ENCODE data around the gene GOLPH3. TPM values are rescaled to one million over a fixed set of nuclear protein-coding genes. Genes with fewer than 3 reads are reported as not detected.
"Not testable (repeated sequence)": the region's sequence is repeated elsewhere in the genome, so short reads cannot be mapped to it uniquely, and the experiment has no call there.

The GOLPH3 gene
- total RNA-seq, 2 experiments from 2014 or later: 74.7 to 81.4 TPM

DNA sequence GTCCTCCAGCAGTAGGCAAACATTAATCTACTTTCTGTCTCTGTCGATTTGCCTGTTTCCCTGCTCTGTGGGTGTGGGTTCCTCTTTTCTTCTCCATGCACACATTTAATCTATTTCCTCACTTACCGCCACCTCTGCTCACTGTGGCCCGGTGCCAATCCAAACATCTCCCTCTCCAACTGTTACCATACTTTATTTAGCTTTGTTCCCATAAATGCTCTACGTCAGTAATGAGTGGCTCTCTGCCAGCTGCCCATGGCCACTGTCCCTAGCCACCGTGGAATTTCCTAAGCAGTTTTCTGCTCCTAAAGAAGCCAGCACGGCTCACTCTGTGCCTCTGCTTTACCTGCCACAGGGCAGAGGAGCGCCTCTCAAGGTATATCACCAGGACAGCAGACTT, 19.5 kb upstream of the GOLPH3 start:
- no peak for DNase-seq
- Mint-ChIP-seq H3K9me3 (ENCODE audit: low read depth) (no peaks in the 10 kb centered on the region), H3K36me3 (peaks cover 1% of the 10 kb centered on the region), H3K27me3 (peaks cover 23% of the 10 kb centered on the region), H3K4me3 (no peak overlapping the region), H3K27ac (no peak overlapping the region), H3K4me1 (no peaks in the 10 kb centered on the region)
- CTCF ChIA-PET: no interaction called here
- ATAC-seq: no peak

DNA sequence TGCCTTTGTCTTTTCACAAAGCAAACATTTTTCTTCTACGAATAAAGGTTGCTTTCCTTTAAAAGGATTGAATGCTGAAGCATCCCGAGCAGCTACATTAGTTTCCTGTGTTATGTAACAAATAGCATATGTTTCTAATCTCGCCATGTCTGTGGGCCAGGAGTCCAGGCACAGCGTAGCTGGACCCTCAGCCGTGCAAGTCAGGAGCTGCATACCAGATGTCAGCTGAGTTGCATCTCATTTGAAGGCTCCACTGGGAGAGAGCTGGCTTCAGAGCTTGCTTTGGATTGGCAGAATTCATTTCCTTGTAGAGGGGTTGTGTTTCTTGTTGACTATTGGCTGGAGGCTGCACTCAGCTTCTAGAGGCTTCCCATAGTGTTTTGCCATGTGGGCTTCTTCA, 16.0 kb upstream of the GOLPH3 start:
- H3K9me3 Mint-ChIP-seq (ENCODE audit: low read depth): no peaks in the 10 kb centered on the region
- H3K27me3 Mint-ChIP-seq: peaks cover 13% of the 10 kb centered on the region
- CTCF ChIA-PET: no interaction called here
- DNase-seq: no peak
- H3K4me1 Mint-ChIP-seq: no peaks in the 10 kb centered on the region
- ATAC-seq: no peak
- no peak overlapping the region for H3K4me3 Mint-ChIP-seq
- peaks cover 1% of the 10 kb centered on the region for H3K36me3 Mint-ChIP-seq
- H3K27ac Mint-ChIP-seq: no peak overlapping the region

DNA sequence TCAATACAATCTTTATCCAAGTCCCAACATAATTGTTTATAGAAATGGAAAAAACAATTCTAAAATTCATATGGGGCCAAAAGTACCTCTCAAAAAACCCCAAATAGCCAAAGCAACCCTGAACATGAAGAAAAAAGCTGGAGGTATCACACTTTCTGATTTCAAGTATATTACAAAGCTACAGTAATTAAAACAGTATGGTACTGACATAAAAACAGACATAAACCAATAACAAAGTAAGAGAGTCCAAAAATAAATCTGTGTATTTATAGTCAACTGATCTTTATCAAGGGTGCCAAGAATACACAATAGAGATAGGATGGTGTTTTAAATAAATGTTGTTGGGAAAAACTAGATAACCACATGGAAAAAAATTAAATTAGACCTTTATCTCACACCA, 13.6 kb upstream of the GOLPH3 start:
- H3K9me3 Mint-ChIP-seq (ENCODE audit: low read depth): no peaks in the 10 kb centered on the region
- H3K36me3 Mint-ChIP-seq: no peaks in the 10 kb centered on the region
- H3K27me3 Mint-ChIP-seq: peaks cover 5% of the 10 kb centered on the region
- peaks cover 2% of the 10 kb centered on the region for H3K4me1 Mint-ChIP-seq
- H3K4me3 Mint-ChIP-seq: no peak overlapping the region
- no peak overlapping the region for H3K27ac Mint-ChIP-seq
- CTCF ChIA-PET: no interaction called here
- ATAC-seq (no peak), DNase-seq (no peak)

DNA sequence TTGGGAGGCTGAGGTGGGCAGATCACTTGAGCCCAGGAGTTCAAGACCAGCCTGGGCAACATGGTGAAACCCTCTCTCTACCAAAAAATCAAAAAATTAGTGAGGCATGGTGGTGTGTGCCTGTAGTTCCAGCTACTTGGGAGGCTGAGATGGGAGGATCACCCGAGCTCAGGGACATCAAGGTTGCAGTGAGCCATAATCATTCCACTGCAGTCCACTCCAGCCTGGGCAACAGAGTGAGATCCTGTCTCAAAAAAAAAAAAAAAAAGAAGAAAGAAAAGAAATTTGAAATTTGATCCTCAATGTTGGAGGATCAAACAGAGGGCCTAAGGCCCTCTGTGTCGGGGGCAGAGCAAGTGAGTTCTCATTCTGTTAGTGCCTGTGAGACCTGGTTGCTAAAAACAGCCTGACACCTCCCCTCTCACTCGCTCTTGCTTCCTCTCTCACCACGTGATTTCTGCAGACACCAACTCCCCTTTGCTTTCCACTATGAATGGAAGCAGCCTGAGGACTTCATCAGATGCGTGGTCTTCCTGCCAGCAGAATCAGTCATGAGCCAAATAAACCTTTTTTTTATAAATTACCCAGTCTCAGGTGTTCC, 8.4 kb upstream of the GOLPH3 start:
- ATAC-seq: no peak
- Mint-ChIP-seq H3K4me1 (peaks cover 2% of the 10 kb centered on the region), H3K27ac (no peak overlapping the region), H3K4me3 (no peak overlapping the region), H3K9me3 (ENCODE audit: low read depth) (no peaks in the 10 kb centered on the region), H3K36me3 (no peaks in the 10 kb centered on the region), H3K27me3 (peaks cover 2% of the 10 kb centered on the region)
- CTCF ChIA-PET: no interaction called here
- no peak for DNase-seq

DNA sequence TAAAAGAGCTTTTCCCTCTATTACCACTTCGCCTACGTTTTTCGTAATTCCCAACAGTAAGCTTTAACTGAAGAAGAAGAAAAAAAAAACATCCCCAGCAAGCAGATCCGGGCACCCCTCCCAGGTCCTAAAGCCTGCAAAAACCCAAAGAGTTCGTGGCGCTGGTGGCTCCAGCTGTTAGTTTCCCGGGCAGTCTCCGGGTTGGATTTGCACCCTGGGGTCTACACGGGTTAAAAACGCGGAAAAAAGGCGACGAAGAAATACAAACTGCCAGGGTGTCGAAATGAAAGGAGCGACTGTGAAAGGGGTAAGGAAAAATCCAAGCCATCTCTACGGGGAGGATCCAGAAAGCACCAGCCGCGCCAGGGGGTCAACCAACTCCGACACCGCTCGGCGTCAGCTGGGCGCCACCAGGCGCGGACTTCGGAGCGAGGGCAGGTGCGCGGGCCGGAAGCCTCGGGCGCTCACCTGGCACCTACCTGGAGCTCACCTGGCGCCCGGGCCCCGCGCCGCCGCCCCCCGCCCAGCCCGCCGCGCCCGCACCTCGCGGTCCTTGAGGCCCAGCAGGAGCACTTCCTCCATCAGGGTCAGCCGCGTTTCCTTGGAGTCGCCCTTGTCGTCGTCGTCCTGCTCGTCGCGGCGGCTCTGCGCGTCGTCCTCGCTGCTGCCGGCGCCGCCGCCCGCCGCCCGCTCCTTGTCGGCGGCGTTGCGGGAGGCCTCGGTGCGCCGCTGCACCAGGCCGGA, 680 bp downstream of the GOLPH3 start:
- Mint-ChIP-seq H3K4me1 (peaks cover 39% of the 10 kb centered on the region), H3K36me3 (peaks cover 43% of the 10 kb centered on the region), H3K9me3 (ENCODE audit: low read depth) (no peaks in the 10 kb centered on the region), H3K27ac (peak overlapping the region; percentile 98), H3K27me3 (no peaks in the 10 kb centered on the region), H3K4me3 (peak overlapping the region; percentile 93)
- peak; percentile 38 for ATAC-seq
- CTCF ChIA-PET: interaction anchor here (1.1 to 1.2 kb wide), 2 partner anchors 10 to 81 kb away, joined by 3 to 5 read pairs; no protein-coding TSS in a partner anchor
- DNase-seq: peak; percentile 71

DNA sequence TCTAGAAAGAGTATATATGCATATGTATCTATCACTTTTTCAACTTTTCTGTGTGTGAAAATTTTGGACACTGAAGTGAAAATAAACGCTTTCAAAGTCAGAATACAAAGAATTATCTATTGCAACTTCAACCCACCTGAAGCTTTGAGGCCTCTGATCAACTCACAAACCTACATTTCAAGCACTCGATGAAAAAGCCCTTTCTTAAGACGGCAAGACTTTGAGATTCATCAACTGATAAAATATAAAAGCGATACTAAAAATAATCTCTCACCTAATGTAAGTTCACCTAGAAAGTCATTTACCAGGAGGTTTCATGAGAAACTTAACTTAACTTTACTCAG, 1.2 kb downstream of the GOLPH3 start:
- Mint-ChIP-seq H3K36me3 (peaks cover 48% of the 10 kb centered on the region), H3K4me3 (peak overlapping the region; percentile 93), H3K4me1 (peaks cover 42% of the 10 kb centered on the region), H3K27ac (peak overlapping the region; percentile 98), H3K27me3 (no peaks in the 10 kb centered on the region), H3K9me3 (ENCODE audit: low read depth) (no peaks in the 10 kb centered on the region)
- CTCF ChIA-PET: interaction anchor here (1.0 to 1.1 kb wide), 2 partner anchors 9 to 60 kb away, joined by 3 read pairs; no protein-coding TSS in a partner anchor
- DNase-seq (no peak), ATAC-seq (no peak)

DNA sequence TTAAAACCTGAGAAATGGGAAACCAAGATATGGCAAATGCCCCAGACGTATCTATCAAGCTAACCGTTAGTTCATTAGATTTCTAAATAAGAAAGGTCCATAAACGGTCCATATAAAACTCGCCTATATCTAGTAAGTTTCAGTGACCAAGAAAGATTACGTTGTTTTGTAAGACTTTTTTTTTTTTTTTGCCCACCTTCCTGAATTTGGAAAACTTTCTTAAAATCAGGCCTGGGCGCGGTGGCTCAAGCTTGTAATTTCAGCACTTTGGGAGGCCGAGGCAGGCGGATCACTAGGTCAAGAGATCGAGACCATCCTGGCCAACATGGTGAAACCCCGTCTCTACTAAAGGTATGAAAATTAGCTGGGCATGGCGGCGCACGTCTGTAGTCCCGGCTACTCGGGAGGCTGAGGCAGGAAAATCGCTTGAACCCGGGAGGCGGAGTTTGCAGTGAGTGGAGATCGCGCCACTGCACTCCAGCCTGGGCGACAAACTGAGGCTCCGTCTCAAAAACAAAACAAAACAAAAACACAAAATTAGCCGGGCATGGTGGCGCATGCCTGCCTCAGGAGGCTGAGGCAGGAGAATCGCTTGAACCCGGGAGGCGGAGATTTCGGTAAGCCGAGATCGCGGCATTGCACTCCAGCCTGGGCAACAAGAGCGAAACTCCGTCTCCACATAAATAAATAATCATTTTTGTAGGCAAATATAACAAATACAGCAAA, 1.8 kb downstream of the GOLPH3 start:
- CTCF ChIA-PET: interaction anchor here (0.6 to 1.0 kb wide), 5 partner anchors 26 to 359 kb away, joined by 3 read pairs; no protein-coding TSS in a partner anchor
- peak overlapping the region; percentile 93 for H3K4me3 Mint-ChIP-seq

DNA sequence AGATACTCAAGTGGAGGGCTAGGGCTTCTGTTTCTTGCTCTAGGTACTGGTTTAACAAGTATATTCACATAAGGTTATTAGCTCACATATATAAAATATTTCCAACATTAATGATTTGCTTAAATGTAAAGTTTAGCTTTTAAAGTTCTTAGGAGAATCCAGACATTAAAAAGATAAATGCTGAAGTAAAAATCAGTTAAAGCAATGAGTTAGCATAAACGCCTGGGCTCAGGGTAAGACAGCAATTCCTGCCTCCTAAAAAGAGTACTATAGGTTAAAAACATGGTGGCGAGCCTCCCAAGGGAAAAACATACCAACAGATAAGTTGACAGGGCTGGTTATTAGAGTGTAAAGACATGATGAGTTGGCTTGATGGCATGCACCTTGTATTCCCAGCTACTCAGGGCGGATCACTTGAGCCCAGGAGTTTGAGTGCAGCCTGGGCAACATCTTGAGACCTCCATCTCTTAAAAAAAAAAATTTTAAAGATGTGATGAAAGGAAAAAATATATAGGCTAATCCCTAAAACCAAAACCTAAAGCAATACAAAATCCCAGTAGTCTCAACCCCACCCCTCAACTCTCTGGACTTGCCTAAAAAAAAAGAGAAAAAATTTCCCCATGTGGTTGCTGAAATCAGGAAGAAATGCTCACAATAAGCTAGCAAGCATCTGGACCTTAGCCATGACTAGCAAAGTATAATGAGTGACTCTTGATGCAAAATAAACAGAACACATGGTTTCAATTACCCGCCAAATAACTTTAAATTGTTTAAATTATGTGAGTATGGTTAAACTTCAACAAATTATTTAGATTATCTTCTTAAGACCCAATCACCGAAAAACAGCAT, 3.6 kb downstream of the GOLPH3 start:
- Mint-ChIP-seq H3K27me3 (no peaks in the 10 kb centered on the region), H3K27ac (peak overlapping the region; percentile 15), H3K9me3 (ENCODE audit: low read depth) (no peaks in the 10 kb centered on the region), H3K36me3 (peaks cover 57% of the 10 kb centered on the region), H3K4me3 (peak overlapping the region; percentile 24), H3K4me1 (peaks cover 38% of the 10 kb centered on the region)
- DNase-seq: no peak
- CTCF ChIA-PET: interaction anchor here (1.1 to 1.4 kb wide), 2 partner anchors 78 to 159 kb away, joined by 3 to 5 read pairs; no protein-coding TSS in a partner anchor
- no peak for ATAC-seq

More for the DNA sequence above, 1.8 kb downstream of the GOLPH3 start:
- H3K27me3 Mint-ChIP-seq; H3K9me3 Mint-ChIP-seq (ENCODE audit: low read depth); ATAC-seq: not testable (repeated sequence)
- H3K4me1 Mint-ChIP-seq: peaks cover 42% of the 10 kb centered on the region
- peak overlapping the region; percentile 98 for H3K27ac Mint-ChIP-seq
- peaks cover 52% of the 10 kb centered on the region for H3K36me3 Mint-ChIP-seq
- peak; percentile 64 for DNase-seq

DNA sequence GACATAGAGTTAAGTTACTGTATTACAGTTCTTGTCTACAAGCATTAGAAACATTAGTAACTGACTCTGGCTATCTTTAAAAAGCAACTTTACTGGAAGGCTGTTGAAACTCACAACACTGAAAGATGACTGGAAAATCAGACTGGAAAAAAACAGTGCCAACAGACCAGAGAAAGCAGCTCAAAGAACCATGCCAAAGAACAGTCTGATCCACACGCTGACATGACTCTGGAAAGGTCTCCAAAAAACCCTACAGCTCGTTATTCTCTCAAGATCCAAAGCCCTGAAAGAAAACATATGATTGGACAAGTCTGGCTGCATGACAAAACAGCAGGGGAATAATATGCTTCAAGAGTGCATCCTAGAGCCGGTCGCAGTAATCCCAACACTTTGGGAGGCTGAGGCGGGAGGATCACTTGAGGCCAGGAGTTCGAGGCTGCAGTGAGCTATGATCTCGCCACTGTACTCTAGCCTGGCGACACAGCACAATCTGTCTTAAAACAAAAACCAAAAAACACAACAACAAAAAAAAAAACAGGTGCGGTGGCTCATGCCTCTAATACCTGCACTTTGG, 5.6 kb downstream of the GOLPH3 start:
- Mint-ChIP-seq H3K4me3 (no peak overlapping the region), H3K27me3 (no peaks in the 10 kb centered on the region), H3K36me3 (peaks cover 65% of the 10 kb centered on the region), H3K4me1 (peaks cover 49% of the 10 kb centered on the region), H3K27ac (no peak overlapping the region), H3K9me3 (ENCODE audit: low read depth) (no peaks in the 10 kb centered on the region)
- DNase-seq (no peak), ATAC-seq (no peak)
- CTCF ChIA-PET: no interaction called here

DNA sequence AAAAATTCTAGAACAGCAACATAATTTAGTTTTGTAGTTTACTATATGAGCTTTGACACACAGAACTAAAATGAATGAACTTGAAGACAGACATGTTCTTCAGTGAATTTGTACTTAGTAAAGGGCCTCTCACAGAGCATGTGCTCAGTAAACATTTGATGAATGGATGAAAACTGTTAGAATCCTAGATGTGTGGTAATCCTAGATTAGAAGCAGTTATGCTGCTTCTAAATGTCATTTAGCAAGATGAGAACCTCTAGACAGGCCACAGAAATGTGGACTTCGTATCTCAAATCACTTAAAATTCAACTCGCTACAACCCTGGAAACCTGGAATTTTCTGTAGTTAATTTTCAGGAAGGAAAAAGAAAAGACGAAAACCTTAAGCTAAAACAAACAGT, 8.5 kb downstream of the GOLPH3 start:
- CTCF ChIA-PET: interaction anchor here (1.7 kb wide), 1 partner anchor 10 kb away, joined by 5 read pairs; no protein-coding TSS in a partner anchor
- no peaks in the 10 kb centered on the region for H3K9me3 Mint-ChIP-seq (ENCODE audit: low read depth)
- peaks cover 51% of the 10 kb centered on the region for H3K36me3 Mint-ChIP-seq
- H3K4me3 Mint-ChIP-seq: no peak overlapping the region
- H3K27ac Mint-ChIP-seq: no peak overlapping the region
- DNase-seq: no peak
- no peaks in the 10 kb centered on the region for H3K27me3 Mint-ChIP-seq
- peaks cover 43% of the 10 kb centered on the region for H3K4me1 Mint-ChIP-seq
- ATAC-seq: no peak

DNA sequence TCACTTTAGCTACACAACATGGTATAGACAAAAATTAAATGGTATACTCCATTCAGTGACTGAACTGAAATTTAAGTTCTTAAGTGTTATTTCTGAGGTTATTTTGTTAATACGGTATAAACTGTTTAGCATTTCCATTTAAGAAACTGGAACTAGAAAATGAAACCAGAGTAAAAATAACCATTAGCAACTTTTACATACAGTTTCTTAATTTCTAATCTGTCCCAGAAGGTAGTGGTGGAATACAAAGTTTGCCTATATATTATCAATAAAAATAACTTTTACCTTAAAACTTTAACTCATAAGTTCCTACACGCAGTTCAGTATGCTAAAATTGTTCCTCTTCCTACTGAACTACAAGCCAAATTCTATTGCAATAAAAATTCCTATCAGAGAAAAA, 10.3 kb downstream of the GOLPH3 start:
- Mint-ChIP-seq H3K4me1 (peaks cover 30% of the 10 kb centered on the region), H3K4me3 (no peak overlapping the region), H3K36me3 (peaks cover 39% of the 10 kb centered on the region), H3K27me3 (no peaks in the 10 kb centered on the region), H3K27ac (no peak overlapping the region), H3K9me3 (ENCODE audit: low read depth) (no peaks in the 10 kb centered on the region)
- CTCF ChIA-PET: interaction anchor here (1.5 to 1.7 kb wide), 2 partner anchors 10 to 12 kb away, joined by 3 to 5 read pairs; no protein-coding TSS in a partner anchor
- DNase-seq: no peak
- ATAC-seq: no peak

DNA sequence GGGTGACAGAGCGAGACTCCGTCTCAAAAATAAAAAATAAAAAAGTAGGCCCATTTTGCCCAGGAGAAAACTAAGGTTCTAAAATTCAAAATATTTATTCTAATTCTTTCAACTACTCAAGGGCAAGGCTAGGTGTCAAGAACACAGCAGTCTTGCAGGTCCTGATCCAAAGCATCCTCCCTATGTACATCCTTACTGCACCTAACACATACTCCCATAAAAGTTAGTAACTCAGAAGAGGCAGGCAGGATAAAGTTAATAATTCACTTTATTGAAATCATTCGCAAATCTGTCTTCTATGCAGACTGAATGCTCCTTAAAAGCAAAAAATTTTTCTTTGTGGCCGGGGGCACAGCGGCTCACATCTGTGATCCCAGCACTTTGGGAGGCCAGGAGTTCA, 11.1 kb downstream of the GOLPH3 start:
- CTCF ChIA-PET: interaction anchor here (1.5 kb wide), 1 partner anchor 10 kb away, joined by 3 read pairs; no protein-coding TSS in a partner anchor
- H3K9me3 Mint-ChIP-seq (ENCODE audit: low read depth): no peaks in the 10 kb centered on the region
- H3K27ac Mint-ChIP-seq: no peak overlapping the region
- H3K4me1 Mint-ChIP-seq: peaks cover 24% of the 10 kb centered on the region
- no peak for DNase-seq
- H3K27me3 Mint-ChIP-seq: no peaks in the 10 kb centered on the region
- H3K4me3 Mint-ChIP-seq: no peak overlapping the region
- ATAC-seq: no peak
- H3K36me3 Mint-ChIP-seq: peaks cover 32% of the 10 kb centered on the region

All from activated CD8-positive, alpha-beta memory T cell treated with anti-CD3 and anti-CD28 coated beads, Interleukin-2, amount 10 ng/mL, durations not matched to agents 7 days and 5 days (primary cell).